Endothelial cell (in vitro differentiated cells): ENCODE results near the gene PTDSS2. TPM values are rescaled to one million over a fixed set of nuclear protein-coding genes. Genes with fewer than 3 reads are reported as not detected.

Source experiments
- DNase-seq: peaks from one replicate; pipeline ENCODE4 v3.0.0; 2021; ENCODE audit warnings: low spot score
- H3K27ac Mint-ChIP-seq: one replicate; pipeline ENCODE4 v1.8.0; 2021; ENCODE audit warnings: mixed read lengths, inconsistent platforms; ENCODE audit not compliant: unreplicated experiment
- H3K27me3 Mint-ChIP-seq: one replicate; pipeline ENCODE4 v1.8.0; 2021; ENCODE audit warnings: mild to moderate bottlenecking, moderate library complexity, mixed read lengths, inconsistent platforms; ENCODE audit not compliant: unreplicated experiment
- H3K36me3 Mint-ChIP-seq: one replicate; pipeline ENCODE4 v1.8.0; 2021; ENCODE audit warnings: mild to moderate bottlenecking, low read depth, mixed read lengths, inconsistent platforms; ENCODE audit not compliant: unreplicated experiment
- H3K4me1 Mint-ChIP-seq: one replicate; pipeline ENCODE4 v1.8.0; 2021; ENCODE audit warnings: mild to moderate bottlenecking, mixed read lengths, inconsistent platforms; ENCODE audit not compliant: unreplicated experiment
- H3K4me3 Mint-ChIP-seq: one replicate; pipeline ENCODE4 v1.8.0; 2021; ENCODE audit warnings: mild to moderate bottlenecking, mixed read lengths, inconsistent platforms; ENCODE audit not compliant: unreplicated experiment
- H3K9me3 Mint-ChIP-seq: one replicate; pipeline ENCODE4 v1.8.0; 2021; ENCODE audit warnings: mixed read lengths, inconsistent platforms; ENCODE audit not compliant: unreplicated experiment
- total RNA-seq: library from RNA; stranded (reverse); fragmentation: NEBNext Ultra II Directional; extraction: Animal tissue kit (Norgen Biotek cat#: 25700); gene quantifications from one replicate; pipeline ENCODE4 v1.2.1, GENCODE V29; 2021; ENCODE audit not compliant: unreplicated experiment
- TF ChIP-seq, protein P1 (sequence below): fragments of 200-600 bp; sonication (generic); IDR thresholded peaks from one replicate; pipeline ENCODE4 v1.5.0; 2021; ENCODE audit warnings: antibody characterized with exemption; ENCODE audit not compliant: unreplicated experiment

The PTDSS2 gene
- total RNA-seq, 1 donor from 2014 or later: 46.4 TPM

GRCh38 chr11:504053-504993 lies 54.2 kb downstream of the PTDSS2 start:
- Mint-ChIP-seq H3K36me3 (no peaks in the 10 kb centered on the region), H3K4me3 (peak overlapping the region; percentile 70), H3K4me1 (peaks cover 14% of the 10 kb centered on the region), H3K9me3 (no peaks in the 10 kb centered on the region), H3K27me3 (peaks cover 7% of the 10 kb centered on the region), H3K27ac (no peak overlapping the region)
- DNase-seq: no peak
- TF ChIP-seq, protein P1, sequence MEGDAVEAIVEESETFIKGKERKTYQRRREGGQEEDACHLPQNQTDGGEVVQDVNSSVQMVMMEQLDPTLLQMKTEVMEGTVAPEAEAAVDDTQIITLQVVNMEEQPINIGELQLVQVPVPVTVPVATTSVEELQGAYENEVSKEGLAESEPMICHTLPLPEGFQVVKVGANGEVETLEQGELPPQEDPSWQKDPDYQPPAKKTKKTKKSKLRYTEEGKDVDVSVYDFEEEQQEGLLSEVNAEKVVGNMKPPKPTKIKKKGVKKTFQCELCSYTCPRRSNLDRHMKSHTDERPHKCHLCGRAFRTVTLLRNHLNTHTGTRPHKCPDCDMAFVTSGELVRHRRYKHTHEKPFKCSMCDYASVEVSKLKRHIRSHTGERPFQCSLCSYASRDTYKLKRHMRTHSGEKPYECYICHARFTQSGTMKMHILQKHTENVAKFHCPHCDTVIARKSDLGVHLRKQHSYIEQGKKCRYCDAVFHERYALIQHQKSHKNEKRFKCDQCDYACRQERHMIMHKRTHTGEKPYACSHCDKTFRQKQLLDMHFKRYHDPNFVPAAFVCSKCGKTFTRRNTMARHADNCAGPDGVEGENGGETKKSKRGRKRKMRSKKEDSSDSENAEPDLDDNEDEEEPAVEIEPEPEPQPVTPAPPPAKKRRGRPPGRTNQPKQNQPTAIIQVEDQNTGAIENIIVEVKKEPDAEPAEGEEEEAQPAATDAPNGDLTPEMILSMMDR: no peak

- H3K4me3 Mint-ChIP-seq: peak overlapping the region; percentile 70
- H3K36me3 Mint-ChIP-seq: peaks cover 4% of the 10 kb centered on the region
- H3K9me3 Mint-ChIP-seq: no peaks in the 10 kb centered on the region
- no peak for DNase-seq
- H3K27ac Mint-ChIP-seq: no peak overlapping the region
- H3K27me3 Mint-ChIP-seq: peaks cover 9% of the 10 kb centered on the region
- TF ChIP-seq, protein P1: no peak
- H3K4me1 Mint-ChIP-seq: peaks cover 14% of the 10 kb centered on the region
These were observed 54.9 kb downstream of the PTDSS2 start for GRCh38 chr11:504994-505344.

DNA sequence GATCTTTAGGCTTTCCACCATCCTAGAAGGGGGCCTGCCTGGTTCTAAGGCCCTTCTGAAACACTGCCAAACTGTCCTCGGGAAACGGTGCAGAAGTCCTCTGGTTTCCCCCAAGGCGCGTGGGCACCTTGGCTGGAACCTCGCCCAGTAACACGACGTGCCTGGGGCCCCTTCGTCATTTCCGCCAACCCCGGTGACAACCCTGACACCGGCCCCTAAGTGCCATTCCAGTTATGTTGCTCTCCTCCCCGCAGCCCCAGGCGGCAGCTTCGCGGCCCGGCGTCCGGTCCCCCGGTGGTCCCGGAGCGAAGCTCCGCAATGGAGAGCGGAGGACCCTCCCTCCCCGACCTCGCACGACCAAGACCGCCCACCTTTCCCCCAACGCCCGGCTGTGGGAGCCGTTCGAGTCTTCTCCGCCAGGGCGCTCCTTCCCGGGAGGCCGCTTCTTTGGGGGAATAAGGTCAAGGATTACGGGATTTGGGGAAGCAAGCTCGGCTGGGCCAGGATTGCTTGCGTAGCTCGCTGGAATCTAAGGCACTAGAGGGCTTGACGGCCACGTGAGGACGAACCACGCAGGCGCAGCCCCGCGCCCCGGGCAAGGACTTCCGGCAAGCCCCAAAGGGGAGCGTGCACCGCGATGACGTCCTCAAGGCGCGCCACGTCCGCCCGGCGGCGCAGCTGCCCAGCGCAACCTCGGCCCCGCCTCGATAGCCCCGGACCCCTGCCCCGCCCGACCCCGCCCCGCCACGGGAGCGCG lies 56.3 kb downstream of the PTDSS2 start:
- peaks cover 8% of the 10 kb centered on the region for H3K36me3 Mint-ChIP-seq
- DNase-seq: peak; percentile 99
- peaks cover 14% of the 10 kb centered on the region for H3K4me1 Mint-ChIP-seq
- peak overlapping the region; percentile 96 for H3K4me3 Mint-ChIP-seq
- H3K9me3 Mint-ChIP-seq: no peaks in the 10 kb centered on the region
- peaks cover 7% of the 10 kb centered on the region for H3K27me3 Mint-ChIP-seq
- H3K27ac Mint-ChIP-seq: peak overlapping the region; percentile 97
- TF ChIP-seq, protein P1: no peak

DNA sequence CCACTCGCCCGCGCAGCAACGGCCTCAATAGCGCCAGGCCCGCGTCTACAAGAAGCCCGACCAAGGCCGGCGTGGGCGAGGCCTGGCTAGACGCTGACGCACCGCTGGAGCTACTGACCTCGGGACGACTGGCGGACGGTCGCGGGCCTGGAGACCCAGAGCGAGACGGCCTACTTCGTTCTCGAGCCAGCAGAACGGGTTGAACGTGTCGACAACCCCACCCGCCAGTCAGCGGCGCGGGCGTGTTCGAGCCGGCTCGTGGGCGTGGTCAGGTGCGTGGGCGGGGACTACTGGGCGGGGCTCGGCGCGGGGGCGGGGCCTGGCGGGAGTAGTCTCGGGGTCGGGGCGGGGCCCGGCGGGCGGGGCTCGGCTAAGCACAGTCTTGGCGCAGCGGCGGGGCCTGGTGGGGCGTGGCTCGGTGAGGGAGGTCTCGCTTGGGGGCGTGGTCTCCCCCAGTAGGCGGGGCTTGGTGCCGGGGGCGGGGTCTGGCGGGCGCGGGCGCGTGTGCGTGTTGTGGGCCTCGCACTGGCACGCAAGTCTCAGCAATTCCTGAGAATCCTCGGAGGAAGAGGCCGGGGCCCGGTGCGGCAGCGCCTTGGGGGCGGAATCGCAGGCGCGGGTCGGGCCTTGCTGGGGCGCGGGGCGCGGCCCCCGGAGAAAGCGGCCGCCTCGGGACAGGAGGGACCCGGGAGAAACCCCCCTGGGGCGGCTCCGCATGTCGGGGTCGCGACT lies 57.1 kb downstream of the PTDSS2 start, which contains the start of gene RNH1:
TSS of gene RNH1 (minus strand) at position 248 of the 732 bp plus-strand sequence. CDS start 5,080 bp downstream, outside the sequence.
- H3K27ac Mint-ChIP-seq: peak within 1 kb of the TSS; percentile 97
- peak within 1 kb of the TSS; percentile 96 for H3K4me3 Mint-ChIP-seq
- peak; percentile 99 for DNase-seq
- H3K4me1 Mint-ChIP-seq: peaks cover 14% of the 10 kb centered on the region
- H3K27me3 Mint-ChIP-seq: peaks cover 7% of the 10 kb centered on the region
- TF ChIP-seq, protein P1: no peak
- H3K9me3 Mint-ChIP-seq: no peaks in the 10 kb centered on the region
- peaks cover 10% of the 10 kb centered on the region for H3K36me3 Mint-ChIP-seq
